Common myeloid progenitor, CD34-positive (primary cell): ENCODE results near the gene CIRBP.
A peak's percentile ranks its signal among the peaks of the same experiment; 100 is the strongest.

Experiments
- CTCF ChIA-PET: fragments of 350-600 bp; sonication (Branson Sonifier 250); formaldehyde crosslinking; loops from one replicate; lab custom pipeline; 2021; ENCODE audit warnings: antibody characterized with exemption; lab: Charles Lee
- POLR2A ChIA-PET: fragments of 350-600 bp; sonication (Branson Sonifier 250); formaldehyde crosslinking; loops from one replicate; lab custom pipeline; 2021; ENCODE audit warnings: antibody characterized with exemption; lab: Charles Lee
- DNase-seq, 3 donors: peaks; one replicate each; pipeline versions ENCODE4 v3.0.0 to v3.0.0-alpha.2; 2013
- H3K27ac ChIP-seq, 2 experiments: 1 replicate in 1 of 2; 2 replicates in 1 of 2; pipeline ENCODE4 v1.7.0; 2013; ENCODE audit warnings: inconsistent platforms in 2 of 2, low read length in 2 of 2, mild to moderate bottlenecking in 2 of 2, low read depth in 1 of 2, moderate library complexity in 1 of 2; ENCODE audit not compliant: severe bottlenecking in 2 of 2, insufficient read depth in 1 of 2, poor library complexity in 1 of 2
- H3K27me3 ChIP-seq, 5 experiments: replicated peaks in 2 of 5; 1 replicate in 3 of 5; 2 replicates in 2 of 5; pipeline versions ENCODE4 v1.6.1 to v1.7.0; 2013; ENCODE audit warnings: low read length in 4 of 5, mild to moderate bottlenecking in 2 of 5, moderate library complexity in 2 of 5, inconsistent platforms in 1 of 5; ENCODE audit not compliant: insufficient read depth in 5 of 5, control insufficient read depth in 4 of 5
- H3K36me3 ChIP-seq, 4 experiments: 1 replicate in 2 of 4; 2 replicates in 2 of 4; pipeline versions ENCODE4 v1.6.1 to v1.7.0; 2013; ENCODE audit warnings: low read length in 3 of 4, control low read depth in 1 of 4, mild to moderate bottlenecking in 1 of 4; ENCODE audit not compliant: control insufficient read depth in 4 of 4, insufficient read depth in 4 of 4
- H3K4me1 ChIP-seq, 4 experiments: 1 replicate in 3 of 4; 2 replicates in 1 of 4; pipeline versions ENCODE4 v1.6.1 to v1.7.1; 2013; ENCODE audit warnings: low read length in 3 of 4, mild to moderate bottlenecking in 3 of 4, control low read depth in 1 of 4, inconsistent platforms in 1 of 4, moderate library complexity in 1 of 4; ENCODE audit not compliant: control insufficient read depth in 4 of 4, insufficient read depth in 4 of 4; ENCODE audit errors: control extremely low read depth in 1 of 4
- H3K4me3 ChIP-seq, 7 experiments: 1 replicate in 4 of 7; 2 replicates in 3 of 7; pipeline versions ENCODE4 v1.5.1 to v1.7.0; 2013; ENCODE audit warnings: mild to moderate bottlenecking in 7 of 7, low read length in 6 of 7, moderate library complexity in 6 of 7, inconsistent platforms in 2 of 7, low read depth in 2 of 7, control low read depth in 1 of 7; ENCODE audit not compliant: insufficient read depth in 4 of 7, control insufficient read depth in 1 of 7; ENCODE audit errors: extremely low read depth in 1 of 7
- H3K9me3 ChIP-seq, 5 experiments: 1 replicate in 4 of 5; 2 replicates in 1 of 5; pipeline versions ENCODE4 v1.6.1 to v1.7.1; 2013; ENCODE audit warnings: low read length in 4 of 5, mild to moderate bottlenecking in 2 of 5, inconsistent platforms in 1 of 5, low read depth in 1 of 5, moderate library complexity in 1 of 5; ENCODE audit not compliant: control insufficient read depth in 4 of 5, insufficient read depth in 2 of 5; ENCODE audit errors: control extremely low read depth in 1 of 5
- WGBS: methylation state at CpG from one replicate; pipeline ENCODE4 v1.1.5; 2013; ENCODE audit not compliant: insufficient coverage; 5-methylcytosine and 5-hydroxymethylcytosine counted together

CIRBP gene

DNA sequence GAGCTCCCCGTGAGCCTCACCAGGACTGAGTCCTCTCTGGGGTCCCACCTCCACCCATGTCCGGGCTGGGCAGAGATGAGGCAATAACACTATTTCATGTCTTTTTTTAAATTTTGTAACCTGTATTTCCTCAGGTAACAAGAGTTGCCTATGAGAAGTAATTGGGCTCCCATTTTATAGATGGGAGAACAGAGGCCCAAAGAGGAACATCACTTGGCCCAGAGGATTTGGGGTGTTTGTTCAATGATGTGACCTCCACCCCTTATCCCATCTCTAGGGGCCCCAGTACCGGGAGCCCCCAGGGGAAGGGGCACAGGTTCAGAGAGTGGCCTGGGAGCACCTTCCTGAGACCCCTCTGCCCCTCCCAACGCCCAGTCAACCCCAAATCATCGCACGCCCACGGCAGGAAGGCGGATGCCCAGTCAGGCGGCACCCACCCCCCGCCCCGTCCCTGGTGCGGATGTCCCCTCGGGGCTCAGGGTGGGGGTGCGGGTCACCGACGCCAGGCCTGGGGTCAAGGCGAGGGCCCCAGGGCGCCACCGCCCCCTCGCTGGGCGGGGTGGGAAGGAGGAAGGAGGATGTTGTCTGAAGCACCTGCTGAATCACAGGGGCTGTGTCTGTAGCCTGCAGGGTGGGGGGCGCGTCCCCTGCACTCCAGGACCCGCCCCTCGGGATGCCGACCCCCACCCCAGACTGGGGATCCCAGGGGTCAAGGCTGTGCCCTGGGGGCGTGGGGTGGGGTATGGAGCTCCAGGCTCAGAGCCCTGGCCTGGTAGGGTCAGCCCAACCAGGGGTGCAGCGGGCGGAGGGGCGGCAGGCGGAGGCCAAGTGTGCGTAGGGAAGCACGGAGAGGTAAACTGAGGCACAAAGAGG is 9.0 kb upstream of the CIRBP start:
- ChIA-PET POLR2A (interaction anchor here (1.2 to 2.3 kb wide), 4 partner anchors 9 to 16 kb away, joined by 6 to 9 read pairs (median 8); partner anchors contain the start of gene CIRBP), CTCF (interaction anchor here (1.5 to 17.7 kb wide), 2 partner anchors 9 to 15 kb away, joined by 5 to 268 read pairs; partner anchors contain the start of gene CIRBP)
- Histone ChIP-seq H3K27me3 (no peaks in the 10 kb centered on the region), H3K36me3 (peaks cover 3 to 30% (median 22%) of the 10 kb centered on the region in 4 experiments), H3K4me1 (peaks cover 0 to 80% (median 69%) of the 10 kb centered on the region in 4 experiments), H3K4me3 (peak overlapping the region in 5 of 7 experiments; percentile 3 to 85 (median 51)), H3K27ac (peak overlapping the region; percentile 7 to 68), H3K9me3 (no peaks in the 10 kb centered on the region)
- DNase-seq = peak in 2 of 3 donors; percentile 55 to 73
- WGBS = 9% methylated on average over 13 of the region's 33 CpGs

DNA sequence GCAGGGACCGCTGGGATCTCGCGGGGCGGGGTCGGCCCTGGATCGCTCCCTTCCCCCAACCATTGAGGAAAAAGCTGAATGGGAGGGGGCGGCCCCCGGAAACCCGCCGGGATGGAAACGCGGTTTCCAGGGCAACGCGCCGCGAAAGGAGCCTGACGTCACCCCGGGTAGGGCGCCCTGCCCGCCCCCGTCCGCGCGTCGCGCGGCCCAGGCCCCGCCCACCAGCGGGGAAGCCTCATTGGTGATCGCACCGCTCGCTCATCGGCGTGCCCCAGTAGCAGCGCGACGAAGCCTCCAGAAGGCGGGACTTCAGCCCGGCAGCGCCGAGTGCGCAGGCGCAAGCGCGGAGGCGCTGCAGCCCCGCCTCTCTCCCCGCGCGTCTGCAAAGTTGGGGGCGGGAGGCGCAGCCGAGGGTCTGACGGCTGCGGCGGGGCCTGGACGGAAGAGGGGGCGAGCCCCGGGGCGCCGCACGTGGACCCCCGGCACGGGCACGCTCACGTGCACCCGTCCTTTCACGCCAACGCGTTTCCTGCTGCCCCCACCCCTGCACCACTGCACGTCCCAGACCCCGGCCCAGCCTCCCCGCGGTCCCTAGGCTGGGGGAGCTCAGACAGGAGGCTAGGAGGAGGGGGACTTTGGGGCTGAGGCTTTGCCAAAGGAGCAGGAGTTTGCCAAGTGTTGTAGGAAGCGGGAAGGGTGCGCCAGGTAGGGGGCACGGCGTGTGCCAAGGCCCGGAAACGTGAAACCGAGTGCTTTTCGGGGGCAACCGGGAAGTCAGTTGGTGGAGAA is 8.2 kb upstream of the CIRBP start:
- peak overlapping the region; percentile 66 to 86 for H3K27ac ChIP-seq
- CTCF ChIA-PET = interaction anchor here (7.3 to 17.7 kb wide), 2 partner anchors 6 to 16 kb away, joined by 60 to 268 read pairs; no protein-coding TSS in a partner anchor
- H3K4me1 ChIP-seq = peaks cover 0 to 79% (median 69%) of the 10 kb centered on the region in 4 experiments
- H3K4me3 ChIP-seq = peak overlapping the region; percentile 35 to 85 (median 74)
- peaks cover 3 to 22% (median 14%) of the 10 kb centered on the region in 4 experiments for H3K36me3 ChIP-seq
- POLR2A ChIA-PET = interaction anchor here (1.4 to 2.3 kb wide), 4 partner anchors 8 to 17 kb away, joined by 4 to 9 read pairs (median 8); partner anchors contain the start of gene CIRBP
- 0% methylated on average over 66 of the region's 83 CpGs for WGBS
- H3K27me3 ChIP-seq = no peaks in the 10 kb centered on the region
- DNase-seq = peak; percentile 95 to 98 (median 96)
- no peaks in the 10 kb centered on the region for H3K9me3 ChIP-seq

DNA sequence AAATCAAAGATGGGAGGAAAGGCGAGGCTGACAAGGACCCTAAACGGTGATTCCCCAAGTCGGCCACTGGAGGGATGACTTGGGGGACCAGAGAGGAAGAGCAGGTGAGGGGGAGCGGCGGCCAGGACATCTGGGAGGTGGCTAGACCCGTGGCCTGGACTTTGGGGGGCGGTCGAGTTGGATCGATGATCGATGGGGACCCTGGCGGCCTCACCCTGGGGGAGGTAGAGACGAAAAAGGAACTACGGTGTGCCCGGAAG is 7.7 kb upstream of the CIRBP start:
- CTCF ChIA-PET = interaction anchor here (7.3 to 17.7 kb wide), 2 partner anchors 7 to 17 kb away, joined by 60 to 268 read pairs; no protein-coding TSS in a partner anchor
- Histone ChIP-seq H3K4me1 (peaks cover 0 to 82% (median 74%) of the 10 kb centered on the region in 4 experiments), H3K9me3 (no peaks in the 10 kb centered on the region), H3K4me3 (peak overlapping the region; percentile 35 to 85 (median 74)), H3K27ac (peak overlapping the region; percentile 66 to 86), H3K36me3 (peaks cover 2 to 19% (median 12%) of the 10 kb centered on the region in 4 experiments), H3K27me3 (no peaks in the 10 kb centered on the region)
- WGBS = 2% methylated on average over 12 of the region's 14 CpGs
- POLR2A ChIA-PET = interaction anchor here (1.4 to 2.3 kb wide), 4 partner anchors 8 to 17 kb away, joined by 4 to 9 read pairs (median 8); partner anchors contain the start of gene CIRBP
- DNase-seq = peak in 2 of 3 donors; percentile 76 to 79

DNA sequence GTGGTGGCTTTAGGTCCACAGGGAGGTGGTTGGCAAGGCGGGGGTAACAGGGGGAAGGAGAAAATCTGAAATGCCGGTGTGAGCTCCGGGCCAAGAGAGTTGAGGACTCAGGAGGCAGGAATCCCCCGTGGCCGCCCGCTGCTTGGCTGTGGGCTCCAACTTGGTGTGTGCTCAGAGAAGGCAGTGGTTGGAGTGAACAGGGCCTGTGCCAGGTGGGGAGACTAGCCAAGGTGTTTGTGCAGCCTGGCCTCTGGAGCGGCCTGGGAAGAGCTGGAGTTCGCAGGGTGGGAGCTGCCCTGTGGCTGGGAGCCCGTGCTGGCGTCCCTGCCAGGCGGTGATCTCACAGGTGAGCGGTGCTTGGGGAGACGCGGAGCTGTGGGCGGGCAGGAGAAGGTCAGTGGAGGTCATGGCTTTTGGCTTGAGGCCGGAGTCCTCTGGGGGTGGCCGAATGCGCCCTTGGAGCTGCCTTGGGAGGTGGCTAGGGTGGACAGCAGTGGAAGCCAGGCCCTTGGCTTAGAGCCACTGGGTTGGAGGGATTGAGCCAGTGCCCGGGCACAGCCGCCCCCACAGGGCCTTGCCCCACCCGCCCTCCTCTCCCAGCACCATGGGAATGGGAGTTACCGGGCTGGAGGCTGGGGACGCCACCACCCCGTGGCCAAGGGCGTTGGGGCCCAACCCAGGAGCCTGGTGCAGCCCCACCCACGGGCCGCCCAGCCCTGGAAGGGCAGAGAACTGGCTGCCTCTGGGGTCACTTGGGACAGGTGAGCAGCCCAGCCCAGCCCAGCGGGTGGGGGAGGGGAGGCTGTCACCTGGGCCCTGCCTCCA is 7.1 kb upstream of the CIRBP start:
- POLR2A ChIA-PET = interaction anchor here (1.4 to 2.3 kb wide), 4 partner anchors 7 to 18 kb away, joined by 4 to 9 read pairs (median 8); partner anchors contain the start of gene CIRBP
- H3K4me1 ChIP-seq = peaks cover 0 to 83% (median 78%) of the 10 kb centered on the region in 4 experiments

DNA sequence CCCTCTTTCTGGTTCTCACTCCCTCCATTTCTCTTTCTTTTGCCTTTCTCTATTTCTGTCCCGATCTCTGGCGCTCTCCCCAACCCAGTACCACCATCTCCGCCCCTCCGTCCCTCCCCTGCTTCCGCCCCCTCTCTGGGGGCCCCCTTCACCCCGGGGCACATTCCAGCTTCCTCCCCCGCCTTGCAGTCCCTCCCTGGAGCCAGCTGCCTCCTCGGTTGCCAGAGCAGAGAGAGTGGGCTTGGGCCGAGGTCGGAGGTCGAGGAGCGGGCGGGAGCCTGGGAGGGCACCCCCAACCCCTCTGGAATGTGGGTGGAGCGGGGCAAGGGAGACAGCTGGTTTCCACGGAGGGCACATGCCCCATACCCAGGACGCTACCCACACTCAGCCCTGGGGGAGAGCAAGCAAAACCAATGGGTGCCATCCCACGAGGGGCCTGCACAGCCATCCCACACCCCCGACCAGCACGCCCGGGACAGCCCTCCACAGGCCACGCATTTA is 6.5 kb upstream of the CIRBP start:
- no peak for DNase-seq
- no peaks in the 10 kb centered on the region for H3K9me3 ChIP-seq
- POLR2A ChIA-PET = interaction anchor here (2.0 to 2.3 kb wide), 2 partner anchors 10 to 18 kb away, joined by 9 to 11 read pairs; no protein-coding TSS in a partner anchor
- H3K36me3 ChIP-seq = peaks cover 0 to 7% (median 4%) of the 10 kb centered on the region in 4 experiments
- peaks cover 0 to 83% (median 79%) of the 10 kb centered on the region in 4 experiments for H3K4me1 ChIP-seq
- H3K27me3 ChIP-seq = peaks cover 0 to 6% (median 0%) of the 10 kb centered on the region in 5 experiments
- CTCF ChIA-PET = interaction anchor here (0.6 to 17.7 kb wide), 3 partner anchors 8 to 110 kb away, joined by 3 to 268 read pairs (median 60); no protein-coding TSS in a partner anchor
- WGBS = 38% methylated on average over 10 of the region's 21 CpGs
- H3K4me3 ChIP-seq = peak overlapping the region in 4 of 7 experiments; percentile 7 to 85 (median 32)
- peak overlapping the region in 1 of 2 experiments; percentile 86 for H3K27ac ChIP-seq

More for the DNA sequence above, 7.1 kb upstream of the CIRBP start:
- peak in 1 of 3 donors; percentile 64 for DNase-seq
- Histone ChIP-seq H3K27ac (peak overlapping the region; percentile 66 to 86), H3K4me3 (peak overlapping the region; percentile 15 to 85 (median 74)), H3K27me3 (no peaks in the 10 kb centered on the region), H3K9me3 (no peaks in the 10 kb centered on the region), H3K36me3 (peaks cover 0 to 14% (median 8%) of the 10 kb centered on the region in 4 experiments)
- CTCF ChIA-PET = interaction anchor here (0.6 to 17.7 kb wide), 3 partner anchors 7 to 111 kb away, joined by 3 to 268 read pairs (median 60); no protein-coding TSS in a partner anchor
- 49% methylated on average over 14 of the region's 28 CpGs for WGBS
